Lower lobe of right lung (tissue), 2 donors: ENCODE results near the gene PTPRF. TPM values are rescaled to one million over a fixed set of nuclear protein-coding genes. Genes with fewer than 3 reads are reported as not detected.

Experiments used
- ATAC-seq, 2 donors: fragments of 200-7000 bp; cut with Tn5 transposase; one replicate each; pipeline ENCODE4 v1.9.1; 2020 to 2022; ENCODE audit warnings: mild to moderate bottlenecking in 2 of 2, moderate library complexity in 2 of 2
- DNase-seq: peaks from one replicate; pipeline ENCODE4 v3.0.0-alpha.2; 2020
- H3K27ac ChIP-seq: fragments of 200-600 bp; one replicate; pipeline ENCODE4 v1.8.0; 2022
- H3K27me3 ChIP-seq: fragments of 200-600 bp; one replicate; pipeline ENCODE4 v1.8.0; 2022; ENCODE audit warnings: low read depth
- H3K36me3 ChIP-seq: fragments of 200-600 bp; one replicate; pipeline ENCODE4 v1.8.0; 2022; ENCODE audit warnings: mild to moderate bottlenecking
- H3K4me1 ChIP-seq: fragments of 200-600 bp; one replicate; pipeline ENCODE4 v1.8.0; 2022
- H3K4me3 ChIP-seq: fragments of 200-600 bp; one replicate; pipeline ENCODE4 v1.8.0; 2022; ENCODE audit warnings: mild to moderate bottlenecking
- H3K9me3 ChIP-seq: fragments of 200-600 bp; one replicate; pipeline ENCODE4 v1.8.0; 2022
- CTCF ChIP-seq: fragments of 200-600 bp; IDR thresholded peaks from one replicate; pipeline ENCODE4 v1.8.0; 2022; ENCODE audit warnings: antibody characterized with exemption, mild to moderate bottlenecking
- intact Hi-C: fragments of 100-400 bp; cut with DNase I; formaldehyde crosslinking; loops from one replicate; pipeline ENCODE4 v1.11.0; 2022
- total RNA-seq: library from RNA; stranded (reverse); fragmentation: NEBNext Ultra II Directional; extraction: Animal tissue kit (Norgen Biotek cat#: 25700); gene quantifications from one replicate; pipeline ENCODE4 v1.2.1, GENCODE V29; 2021
- donor health status: DM: no; HTN: yes; CAD: no; lungs with severe emphysema.

PTPRF gene
- total RNA-seq, 1 donor from 2014 or later, result 176 TPM

DNA sequence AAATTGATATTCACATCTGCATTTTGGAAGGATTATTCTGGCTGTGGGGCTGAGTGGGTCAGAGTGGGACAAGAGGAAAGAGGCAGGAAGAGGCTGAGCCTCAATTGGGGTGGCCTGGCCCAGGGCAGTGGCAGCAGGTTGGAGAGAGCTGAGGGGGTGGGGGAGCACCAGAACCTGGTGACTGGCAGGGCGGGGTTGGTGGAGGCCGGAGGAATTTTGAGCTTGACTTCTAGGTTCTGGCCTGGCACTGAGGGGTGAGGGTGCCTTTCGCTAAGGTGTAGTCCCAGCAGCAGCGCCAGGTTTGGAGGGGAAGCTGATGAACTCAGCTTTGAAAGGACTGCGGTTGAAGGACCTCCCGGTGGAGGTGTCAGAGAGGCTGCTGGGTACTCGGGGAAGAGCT lies 85.7 kb downstream of the PTPRF start:
- peak; percentile 27 for DNase-seq
- H3K4me1 ChIP-seq, result no peaks in the 10 kb centered on the region
- no peaks in the 10 kb centered on the region for H3K27me3 ChIP-seq
- no peak overlapping the region for H3K4me3 ChIP-seq
- TF ChIP-seq CTCF, result no peak
- H3K36me3 ChIP-seq, result peaks cover 61% of the 10 kb centered on the region
- intact Hi-C loops, result no loop called here
- no peak for ATAC-seq
- no peak overlapping the region for H3K27ac ChIP-seq
- no peaks in the 10 kb centered on the region for H3K9me3 ChIP-seq

- H3K4me3 ChIP-seq, result no peak overlapping the region
- TF ChIP-seq CTCF, result no peak
- intact Hi-C loops, result no loop called here
- H3K36me3 ChIP-seq, result peaks cover 67% of the 10 kb centered on the region
- H3K9me3 ChIP-seq, result no peaks in the 10 kb centered on the region
- H3K4me1 ChIP-seq, result no peaks in the 10 kb centered on the region
- H3K27ac ChIP-seq, result no peak overlapping the region
- ATAC-seq (no peak), DNase-seq (peak; percentile 20)
- H3K27me3 ChIP-seq, result no peaks in the 10 kb centered on the region
These were observed 86.3 kb downstream of the PTPRF start for GRCh38 chr1:43617011-43617410.

GRCh38 chr1:43617668-43618067 lies 87.0 kb downstream of the PTPRF start:
- TF ChIP-seq CTCF, result no peak
- ATAC-seq, result no peak
- peaks cover 74% of the 10 kb centered on the region for H3K36me3 ChIP-seq

DNA sequence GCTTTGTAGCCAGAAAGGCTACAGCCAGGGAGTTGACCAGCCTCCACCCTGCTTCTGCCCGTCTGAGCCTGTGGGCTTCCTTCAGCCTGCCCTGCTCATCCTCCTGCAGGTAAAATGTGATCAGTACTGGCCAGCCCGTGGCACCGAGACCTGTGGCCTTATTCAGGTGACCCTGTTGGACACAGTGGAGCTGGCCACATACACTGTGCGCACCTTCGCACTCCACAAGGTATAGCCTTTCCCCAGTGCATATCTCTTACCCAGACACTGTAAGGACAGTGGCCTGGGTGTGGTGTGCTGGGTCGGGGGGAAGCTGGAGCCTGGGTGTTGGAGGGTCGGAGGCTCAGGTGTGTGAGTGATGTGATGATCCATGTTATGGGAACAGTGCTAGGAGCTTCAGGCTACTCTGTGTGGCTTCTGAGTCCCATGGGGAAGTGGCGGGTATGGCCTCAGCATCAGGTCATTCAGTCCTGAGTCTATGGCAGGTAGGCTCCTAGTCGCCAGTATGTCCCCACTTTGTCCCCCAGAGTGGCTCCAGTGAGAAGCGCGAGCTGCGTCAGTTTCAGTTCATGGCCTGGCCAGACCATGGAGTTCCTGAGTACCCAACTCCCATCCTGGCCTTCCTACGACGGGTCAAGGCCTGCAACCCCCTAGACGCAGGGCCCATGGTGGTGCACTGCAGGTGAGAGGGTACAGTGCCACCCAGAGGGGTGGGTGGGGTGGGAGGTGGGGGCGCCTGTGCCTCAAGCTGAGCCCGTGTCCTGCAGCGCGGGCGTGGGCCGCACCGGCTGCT lies 88.0 kb downstream of the PTPRF start:
- no peaks in the 10 kb centered on the region for H3K4me1 ChIP-seq
- no peaks in the 10 kb centered on the region for H3K9me3 ChIP-seq
- intact Hi-C loops, result no loop called here
- TF ChIP-seq CTCF, result no peak
- DNase-seq (peak; percentile 23), ATAC-seq (no peak)
- H3K4me3 ChIP-seq, result no peak overlapping the region
- H3K27ac ChIP-seq, result no peak overlapping the region
- H3K36me3 ChIP-seq, result peaks cover 83% of the 10 kb centered on the region
- no peaks in the 10 kb centered on the region for H3K27me3 ChIP-seq

More at GRCh38 chr1:43617668-43618067, 87.0 kb downstream of the PTPRF start:
- Histone ChIP-seq H3K9me3 (no peaks in the 10 kb centered on the region), H3K4me3 (no peak overlapping the region), H3K27me3 (no peaks in the 10 kb centered on the region), H3K4me1 (no peaks in the 10 kb centered on the region), H3K27ac (no peak overlapping the region)
- intact Hi-C loops, result no loop called here
- DNase-seq, result peak; percentile 24

- intact Hi-C loops, result no loop called here
- Histone ChIP-seq H3K27me3 (no peaks in the 10 kb centered on the region), H3K36me3 (peaks cover 76% of the 10 kb centered on the region)
These were observed 88.7 kb downstream of the PTPRF start for GRCh38 chr1:43619314-43619790.

More at GRCh38 chr1:43619314-43619790, 88.7 kb downstream of the PTPRF start:
- no peak for ATAC-seq
- Histone ChIP-seq H3K4me1 (no peaks in the 10 kb centered on the region), H3K9me3 (no peaks in the 10 kb centered on the region), H3K27ac (no peak overlapping the region), H3K4me3 (no peak overlapping the region)
- DNase-seq, result peak; percentile 41
- TF ChIP-seq CTCF, result no peak
